ENCODE data around the gene WDR54. TPM values are rescaled to one million over a fixed set of nuclear protein-coding genes. Genes with fewer than 3 reads are reported as not detected.

Gene WDR54
- total and polyA plus RNA-seq, 2 donors (not counting 3 experiments of a cell fraction or from before 2014, with no cell fraction given) = 21.7 to 46.3 TPM

DNA sequence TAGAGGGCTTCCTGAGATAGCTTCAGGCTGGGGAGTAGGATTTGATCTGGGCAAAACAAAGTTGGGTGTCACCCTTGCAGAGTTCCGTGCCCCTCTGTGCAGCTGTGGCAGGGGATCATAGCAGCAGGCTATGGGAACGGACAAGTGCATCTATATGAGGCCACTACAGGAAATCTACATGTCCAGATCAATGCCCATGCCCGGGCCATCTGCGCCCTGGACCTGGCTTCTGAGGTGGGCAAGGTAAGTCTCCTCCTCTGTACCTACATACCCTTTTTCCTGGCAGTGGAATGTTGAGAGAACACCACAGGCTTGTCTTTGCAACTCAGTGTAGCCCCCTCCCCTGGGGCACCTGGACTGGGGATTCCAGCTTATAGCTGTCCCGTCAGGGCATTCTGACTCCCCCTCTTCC is 3.5 kb downstream of the WDR54 start:
- Histone ChIP-seq H3K27me3 (ENCODE audit: control insufficient read depth in 2 of 2, insufficient read depth in 2 of 2, low read length in 2 of 2) (peaks cover 5 to 7% of the 10 kb centered on the region in 2 experiments), H3K27ac (ENCODE audit: insufficient read depth, low read depth, low read length) (no peak overlapping the region), H3K79me2 (ENCODE audit: control insufficient read depth, insufficient read depth, low read length) (no peaks in the 10 kb centered on the region), H3K4me3 (replicated peaks in 1 of 3; ENCODE audit: insufficient read depth in 1 of 3, low read depth in 1 of 3, low read length in 3 of 3) (no peak overlapping the region), H2AFZ (ENCODE audit: low read depth, low read length) (no peak overlapping the region), H3K4me2 (ENCODE audit: insufficient read depth, low read length) (no peak overlapping the region), H3K9me1 (replicated peaks; ENCODE audit: control insufficient read depth, extremely low read depth, insufficient read depth, low read length) (no peaks in the 10 kb centered on the region), H3K9ac (replicated peaks; ENCODE audit: extremely low read depth, insufficient read depth, low read length) (no peak overlapping the region), H4K20me1 (replicated peaks; ENCODE audit: control insufficient read depth, extremely low read depth, insufficient read depth, low read length) (no peaks in the 10 kb centered on the region), H3K4me1 (ENCODE audit: control insufficient read depth, extremely low read depth, insufficient read depth, low read length) (peaks cover 9% of the 10 kb centered on the region), H3K36me3 (ENCODE audit: control insufficient read depth in 2 of 2, extremely low read depth in 1 of 2, insufficient read depth in 2 of 2, low read length in 2 of 2) (peaks cover 4 to 29% of the 10 kb centered on the region in 2 experiments), H3K9me3 (replicated peaks; ENCODE audit: control insufficient read depth, insufficient read depth, low read length) (no peaks in the 10 kb centered on the region)
- intact Hi-C loops (cut with micrococcal nuclease) = no loop called here
- TF ChIP-seq POLR2A (IDR thresholded peaks at IDR 0.05; ENCODE audit: low read depth, low read length) (no peak), FOS (IDR thresholded peaks at IDR 0.05; ENCODE audit: borderline replicate concordance, insufficient read depth, low read length) (no peak), JUN (IDR thresholded peaks at IDR 0.05; ENCODE audit: borderline replicate concordance, insufficient read depth, insufficient read length, low read depth) (no peak), MYC (IDR thresholded peaks at IDR 0.05; ENCODE audit: low read depth, low read length) (no peak), EZH2 (IDR thresholded peaks at IDR 0.05; ENCODE audit: borderline replicate concordance, low read depth, low read length, severe bottlenecking) (no peak), POLR2AphosphoS5 (IDR thresholded peaks at IDR 0.05; ENCODE audit: insufficient read depth, low read depth, low read length) (no peak), GATA2 (IDR thresholded peaks at IDR 0.05; ENCODE audit: insufficient read depth, insufficient read length, low read depth, low read length) (no peak)
- TF ChIP-seq, protein P1, sequence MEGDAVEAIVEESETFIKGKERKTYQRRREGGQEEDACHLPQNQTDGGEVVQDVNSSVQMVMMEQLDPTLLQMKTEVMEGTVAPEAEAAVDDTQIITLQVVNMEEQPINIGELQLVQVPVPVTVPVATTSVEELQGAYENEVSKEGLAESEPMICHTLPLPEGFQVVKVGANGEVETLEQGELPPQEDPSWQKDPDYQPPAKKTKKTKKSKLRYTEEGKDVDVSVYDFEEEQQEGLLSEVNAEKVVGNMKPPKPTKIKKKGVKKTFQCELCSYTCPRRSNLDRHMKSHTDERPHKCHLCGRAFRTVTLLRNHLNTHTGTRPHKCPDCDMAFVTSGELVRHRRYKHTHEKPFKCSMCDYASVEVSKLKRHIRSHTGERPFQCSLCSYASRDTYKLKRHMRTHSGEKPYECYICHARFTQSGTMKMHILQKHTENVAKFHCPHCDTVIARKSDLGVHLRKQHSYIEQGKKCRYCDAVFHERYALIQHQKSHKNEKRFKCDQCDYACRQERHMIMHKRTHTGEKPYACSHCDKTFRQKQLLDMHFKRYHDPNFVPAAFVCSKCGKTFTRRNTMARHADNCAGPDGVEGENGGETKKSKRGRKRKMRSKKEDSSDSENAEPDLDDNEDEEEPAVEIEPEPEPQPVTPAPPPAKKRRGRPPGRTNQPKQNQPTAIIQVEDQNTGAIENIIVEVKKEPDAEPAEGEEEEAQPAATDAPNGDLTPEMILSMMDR (IDR thresholded peaks at IDR 0.05; ENCODE audit: extremely low read depth in 1 of 2, insufficient read depth in 1 of 2, low read depth in 1 of 2, low read length in 2 of 2) = no peak
- TF ChIP-seq, protein P2, sequence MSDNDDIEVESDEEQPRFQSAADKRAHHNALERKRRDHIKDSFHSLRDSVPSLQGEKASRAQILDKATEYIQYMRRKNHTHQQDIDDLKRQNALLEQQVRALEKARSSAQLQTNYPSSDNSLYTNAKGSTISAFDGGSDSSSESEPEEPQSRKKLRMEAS (IDR thresholded peaks at IDR 0.05; ENCODE audit: insufficient read depth, insufficient read length) = no peak
- POLR2A ChIA-PET = no interaction called here
- FAIRE-seq (no peak), DNase-seq (ENCODE audit: low read depth, low spot score) (no peak)
- dilution Hi-C loops (cut with MboI; ENCODE audit: extremely low pct_ligation_motif_present, low sequenced_read_pairs) = no loop called here
- BruUV-seq (replicated peaks) = no TSS peak
- CTCF ChIA-PET = no interaction called here
